Heart left ventricle (tissue), 16 donors: ENCODE measurements around the gene TACC2. TPM values are rescaled to one million over a fixed set of nuclear protein-coding genes. Genes with fewer than 3 reads are reported as not detected.

ENCODE experiments used
- ATAC-seq, 4 donors: fragments of 200-7000 bp; cut with Tn5 transposase; one replicate each; pipeline ENCODE4 v1.9.1; 2020 to 2022; ENCODE audit warnings: moderate library complexity in 4 of 4, mild to moderate bottlenecking in 3 of 4, moderate number of reproducible peaks in 1 of 4
- DNase-seq, 5 donors: peaks; one replicate each; pipeline ENCODE4 v3.0.0-alpha.2; 2020
- H3K27ac ChIP-seq, 12 donors: fragments of 200-600 bp; sonication (generic) in 4 of 12; one replicate each; pipeline versions ENCODE4 v1.5.0 to v1.8.0; 2016 to 2022; ENCODE audit warnings: mild to moderate bottlenecking in 2 of 12
- H3K27me3 ChIP-seq, 9 donors: fragments of 200-600 bp; sonication (generic) in 2 of 9; one replicate each; pipeline versions ENCODE4 v1.5.1 to v1.8.0; 2016 to 2022; ENCODE audit warnings: mild to moderate bottlenecking in 3 of 9
- H3K36me3 ChIP-seq, 9 donors: fragments of 200-600 bp; sonication (generic) in 2 of 9; one replicate each; pipeline versions ENCODE4 v1.5.0 to v1.8.0; 2018 to 2022; ENCODE audit warnings: mild to moderate bottlenecking in 2 of 9
- H3K4me1 ChIP-seq, 12 donors: fragments of 200-600 bp; sonication (generic) in 4 of 12; one replicate each; pipeline versions ENCODE4 v1.5.0 to v1.8.0; 2016 to 2022; ENCODE audit warnings: mild to moderate bottlenecking in 3 of 12
- H3K4me3 ChIP-seq, 12 donors: fragments of 200-600 bp; sonication (generic) in 4 of 12; one replicate each; pipeline versions ENCODE4 v1.5.0 to v1.8.0; 2017 to 2022; ENCODE audit warnings: mild to moderate bottlenecking in 9 of 12, moderate library complexity in 4 of 12
- H3K9me3 ChIP-seq, 12 donors: fragments of 200-600 bp; sonication (generic) in 4 of 12; one replicate each; pipeline versions ENCODE4 v1.5.0 to v1.8.0; 2016 to 2022; ENCODE audit warnings: mild to moderate bottlenecking in 1 of 12
- POLR2A ChIP-seq, 2 donors: fragments of 450-650 bp; IDR thresholded peaks; one replicate each; pipeline ENCODE4 v1.6.1; 2017; ENCODE audit warnings: antibody characterized with exemption in 2 of 2, mild to moderate bottlenecking in 2 of 2, moderate library complexity in 2 of 2
- WGBS, 4 donors: extraction: QIAGEN DNeasy Blood & Tissue Kit in 2 of 4; methylation state at CpG; one replicate each; pipeline versions ENCODE4 v1.1.5 to v1.1.7; 2013 to 2018; 5-methylcytosine and 5-hydroxymethylcytosine counted together
- intact Hi-C, 10 donors: fragments of 100-400 bp; cut with DNase I; formaldehyde crosslinking; loops; one replicate each; pipeline versions ENCODE4 v1.11.1 to v1.14.2; 2022
- polyA plus RNA-seq, 2 donors: library from polyadenylated mRNA; stranded (reverse); fragments of 200-250 nt; gene quantifications; one replicate each; pipeline ENCODE4 v1.2.3, GENCODE V29; 2013
- total RNA-seq, 9 donors: library from RNA; depleted of rRNA in 2 of 9; stranded (reverse); fragments of >200 nt in 2 of 9; fragmentation: NEBNext Ultra II Directional in 3 of 9; extraction: Animal tissue kit (Norgen Biotek cat#: 25700) in 3 of 9; gene quantifications; one replicate each; pipeline versions ENCODE4 v1.1.0 to v1.2.4, GENCODE V29; 2016 to 2023
- TF ChIP-seq, protein P1 (sequence below), 12 donors: fragments of 200-600 bp; sonication (generic) in 4 of 12; IDR thresholded peaks; one replicate each; pipeline versions ENCODE4 v1.5.0 to v1.8.0; 2018 to 2022; ENCODE audit warnings: antibody characterized with exemption in 12 of 12, mild to moderate bottlenecking in 5 of 12
- donor health status: ischemic (EF 13 %, LVEDD 7.1; RV severe dilation, severe dysfunction).
- donor health status: healthy with polysubstance abuse.
- donor health status: DM: no; HTN: yes; CAD: no.
- donor health status: DM: no; HTN: no; CAD: no.
- donor health status: ischemic (EF 25% LVEDD 6.9; RV normal size, moderate dysfunction).
- donor health status: ischemic (EF 25% LVEDD 5.7; RV mildly dilated, moderate dysfunction).
- donor health status: healthy.
- donor health status: DM: yes; HTN: yes; CAD: no.
- donor health status: ischemic (EF 35%, LVEDD 5.7; RV mildly dilated, moderate dysfunction).
- donor health status: nonischemic (EF 11% LVEDD 7.7; RV severe dilation, severe dysfunction).
- donor health status: DM: yes; HTN: yes; CAD: no.
- donor health status: PGD.
- donor health status: ischemic (EF 29% LVEDD 5.4; RV normal size, mild dysfunction).
- donor health status: nonischemic (EF 23%, LVEDD 6.1; RV moderate dilation, normal function).

TACC2 gene
- total and polyA plus RNA-seq, 11 donors = 96.7 to 456 (median 294) TPM

DNA sequence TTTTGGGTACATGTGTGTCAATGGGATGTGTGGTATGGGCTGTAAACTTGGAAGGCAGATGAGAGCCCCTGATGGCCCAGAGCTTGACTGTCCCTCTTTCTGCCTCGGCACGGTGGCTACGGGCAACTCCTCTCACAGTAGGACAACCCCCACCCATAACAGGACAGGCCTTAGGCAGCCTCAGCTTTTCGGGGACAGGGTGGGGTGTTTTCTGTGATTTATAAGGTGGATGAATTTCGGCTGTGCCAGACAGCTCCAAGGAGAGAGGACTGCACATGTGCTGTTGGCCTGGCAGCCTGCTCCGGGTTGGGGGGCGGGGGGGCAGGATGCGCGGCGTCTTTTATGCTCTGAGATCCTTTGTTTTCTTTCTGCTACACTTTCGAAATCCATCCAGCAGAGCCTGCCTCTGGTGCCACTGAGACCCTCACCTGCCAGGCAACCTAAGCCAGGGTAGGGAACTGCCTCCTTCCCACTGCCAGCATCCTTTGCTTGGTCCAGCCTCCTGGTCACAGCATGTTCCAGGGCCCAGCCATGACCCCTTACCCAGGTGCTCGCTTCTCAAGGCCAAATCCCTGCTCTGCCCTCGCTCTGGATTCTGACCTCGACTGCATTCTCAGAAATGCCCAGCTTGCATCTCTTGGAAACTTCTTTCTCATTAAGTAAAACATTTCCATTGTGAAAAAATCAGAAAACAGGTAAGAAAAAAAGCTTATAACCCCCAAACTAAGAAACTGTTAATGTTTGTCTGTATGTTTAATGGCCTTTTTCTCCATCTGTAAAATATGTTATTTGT lies 266.7 kb downstream of the TACC2 start:
- ATAC-seq (no peak), DNase-seq (no peak)
- no peak for TF ChIP-seq POLR2A (IDR thresholded peaks at IDR 0.05)
- TF ChIP-seq, protein P1, sequence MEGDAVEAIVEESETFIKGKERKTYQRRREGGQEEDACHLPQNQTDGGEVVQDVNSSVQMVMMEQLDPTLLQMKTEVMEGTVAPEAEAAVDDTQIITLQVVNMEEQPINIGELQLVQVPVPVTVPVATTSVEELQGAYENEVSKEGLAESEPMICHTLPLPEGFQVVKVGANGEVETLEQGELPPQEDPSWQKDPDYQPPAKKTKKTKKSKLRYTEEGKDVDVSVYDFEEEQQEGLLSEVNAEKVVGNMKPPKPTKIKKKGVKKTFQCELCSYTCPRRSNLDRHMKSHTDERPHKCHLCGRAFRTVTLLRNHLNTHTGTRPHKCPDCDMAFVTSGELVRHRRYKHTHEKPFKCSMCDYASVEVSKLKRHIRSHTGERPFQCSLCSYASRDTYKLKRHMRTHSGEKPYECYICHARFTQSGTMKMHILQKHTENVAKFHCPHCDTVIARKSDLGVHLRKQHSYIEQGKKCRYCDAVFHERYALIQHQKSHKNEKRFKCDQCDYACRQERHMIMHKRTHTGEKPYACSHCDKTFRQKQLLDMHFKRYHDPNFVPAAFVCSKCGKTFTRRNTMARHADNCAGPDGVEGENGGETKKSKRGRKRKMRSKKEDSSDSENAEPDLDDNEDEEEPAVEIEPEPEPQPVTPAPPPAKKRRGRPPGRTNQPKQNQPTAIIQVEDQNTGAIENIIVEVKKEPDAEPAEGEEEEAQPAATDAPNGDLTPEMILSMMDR (IDR thresholded peaks at IDR 0.05) = no peak
- peaks cover 0 to 8% (median 0%) of the 10 kb centered on the region in 12 donors for H3K4me1 ChIP-seq
- H3K36me3 ChIP-seq = peaks cover 0 to 76% (median 30%) of the 10 kb centered on the region in 9 donors
- WGBS, 4 donors = 82 to 91% (median 90%) methylated on average over 14 of the region's 14 CpGs
- no peaks in the 10 kb centered on the region for H3K9me3 ChIP-seq
- no peaks in the 10 kb centered on the region for H3K27me3 ChIP-seq
- intact Hi-C loops = loop anchor here in 1 of 10 donors (10.0 kb wide), 1 partner anchor 201 kb away; no protein-coding TSS in a partner anchor
- H3K27ac ChIP-seq = no peak overlapping the region
- H3K4me3 ChIP-seq = no peak overlapping the region

DNA sequence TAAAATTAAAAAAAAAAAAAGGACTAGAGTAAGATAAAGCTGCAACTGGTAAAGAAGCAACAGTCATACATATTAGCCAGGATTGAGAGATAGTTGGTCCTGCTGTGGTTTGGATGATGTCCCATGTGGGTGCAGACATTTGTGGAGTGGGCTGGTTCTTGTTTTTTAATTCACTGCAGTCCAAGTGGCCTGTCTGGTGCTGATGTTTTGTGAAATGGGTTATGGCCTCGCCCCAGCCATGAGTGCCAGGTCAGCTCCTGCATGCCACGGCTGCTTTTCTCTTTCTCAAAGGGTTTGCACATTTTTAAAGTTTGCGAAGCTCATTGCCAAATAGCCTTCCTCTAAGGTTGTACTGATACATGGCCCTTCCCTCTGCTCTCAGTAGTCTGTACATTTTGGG lies 268.1 kb downstream of the TACC2 start:
- ATAC-seq = no peak
- Histone ChIP-seq H3K4me1 (peaks cover 0 to 8% (median 0%) of the 10 kb centered on the region in 12 donors), H3K27me3 (no peaks in the 10 kb centered on the region), H3K4me3 (no peak overlapping the region), H3K9me3 (peaks cover 0 to 10% (median 3%) of the 10 kb centered on the region in 12 donors), H3K36me3 (peaks cover 0 to 64% (median 22%) of the 10 kb centered on the region in 9 donors), H3K27ac (no peak overlapping the region)
- WGBS, 4 donors = 76 to 85% (median 79%) methylated on average over 3 of the region's 3 CpGs
- intact Hi-C loops = loop anchor here in 1 of 10 donors (10.0 kb wide), 1 partner anchor 202 kb away; no protein-coding TSS in a partner anchor
- TF ChIP-seq POLR2A (IDR thresholded peaks at IDR 0.05) = no peak
- TF ChIP-seq, protein P1 (IDR thresholded peaks at IDR 0.05) = no peak
- no peak for DNase-seq

DNA sequence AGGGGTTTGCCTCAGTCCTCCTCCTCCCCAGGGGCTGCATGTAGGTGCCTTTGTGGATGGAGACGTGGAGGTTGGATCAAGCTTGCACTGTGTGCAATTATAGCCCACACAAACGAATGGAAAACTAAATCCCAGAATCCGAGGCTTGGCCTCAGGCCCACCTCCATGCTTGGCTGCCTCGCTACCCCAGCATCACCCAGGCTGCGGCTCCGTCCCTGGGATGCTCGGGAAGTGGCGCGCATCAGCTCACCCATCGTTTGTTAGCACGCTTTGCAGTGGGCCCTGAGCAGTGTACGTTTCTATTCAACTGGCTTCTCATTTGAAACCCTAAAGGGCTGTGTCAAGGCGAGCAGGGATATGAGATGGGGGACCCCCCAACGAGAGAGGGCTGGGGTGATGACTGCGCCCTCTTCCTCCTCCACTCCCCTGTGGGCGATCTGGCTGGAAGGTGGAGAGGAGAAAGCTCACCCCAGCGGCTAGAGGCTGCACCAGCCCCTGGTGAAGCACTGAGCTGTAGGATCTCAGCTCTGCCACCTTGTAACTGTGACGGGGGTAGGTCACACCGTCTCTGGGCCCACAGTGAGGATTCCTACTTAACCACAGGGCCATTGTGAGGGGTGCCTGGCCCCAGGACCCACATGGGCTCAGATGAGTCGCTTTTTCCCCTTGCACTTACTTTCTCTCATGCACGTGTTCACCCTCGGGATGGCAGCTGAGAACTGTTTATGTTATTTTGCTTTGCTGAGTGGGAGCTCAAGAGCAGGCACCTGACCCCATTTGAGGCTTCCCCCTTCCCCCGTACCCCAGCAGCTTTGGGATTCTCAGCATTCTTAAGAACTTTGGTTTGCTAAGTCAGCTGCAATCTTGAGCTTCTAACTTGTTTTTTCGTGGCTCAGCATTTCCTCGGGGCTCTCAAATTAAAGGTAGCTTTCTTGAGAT lies 269.4 kb downstream of the TACC2 start:
- TF ChIP-seq POLR2A (IDR thresholded peaks at IDR 0.05) = no peak
- Histone ChIP-seq H3K4me3 (no peak overlapping the region), H3K9me3 (peaks cover 0 to 24% (median 12%) of the 10 kb centered on the region in 12 donors), H3K27me3 (no peaks in the 10 kb centered on the region), H3K27ac (no peak overlapping the region), H3K36me3 (peaks cover 0 to 63% (median 16%) of the 10 kb centered on the region in 9 donors), H3K4me1 (peaks cover 0 to 8% (median 0%) of the 10 kb centered on the region in 12 donors)
- no peak for DNase-seq
- ATAC-seq = peak in 3 of 4 donors; percentile 30 to 55 (median 43)
- WGBS, 4 donors = 66 to 72% (median 70%) methylated on average over 22 to 25 of the region's 25 CpGs
- intact Hi-C loops = loop anchor here in 1 of 10 donors (10.0 kb wide), 1 partner anchor 204 kb away; no protein-coding TSS in a partner anchor

DNA sequence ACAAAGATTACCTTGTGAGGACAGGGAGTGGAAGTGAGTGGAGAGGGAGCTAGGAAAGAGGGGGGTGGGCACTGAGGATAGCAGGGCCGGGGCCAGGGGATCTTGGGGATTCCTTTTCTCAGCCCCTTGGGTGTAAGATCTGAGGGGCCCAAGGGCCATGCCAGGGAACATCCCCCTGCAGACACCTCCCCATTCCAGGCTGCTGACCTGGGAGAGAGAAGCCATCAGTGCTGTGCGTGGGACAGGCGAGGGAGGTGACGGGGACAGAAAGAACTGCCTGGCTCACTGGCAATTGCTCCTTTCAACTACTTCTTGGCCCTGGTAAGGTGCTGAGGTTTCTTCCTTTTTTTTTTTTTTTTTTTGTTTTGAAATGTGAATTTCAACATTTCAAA lies 270.1 kb downstream of the TACC2 start:
- DNase-seq (no peak), ATAC-seq (peak in 3 of 4 donors; percentile 20 to 48 (median 25))
- intact Hi-C loops = loop anchor here in 1 of 10 donors (10.0 kb wide), 1 partner anchor 204 kb away; no protein-coding TSS in a partner anchor
- Histone ChIP-seq H3K4me1 (peaks cover 0 to 9% (median 0%) of the 10 kb centered on the region in 12 donors), H3K27me3 (no peaks in the 10 kb centered on the region), H3K36me3 (peaks cover 0 to 63% (median 12%) of the 10 kb centered on the region in 9 donors), H3K9me3 (peaks cover 0 to 28% (median 12%) of the 10 kb centered on the region in 12 donors), H3K27ac (no peak overlapping the region), H3K4me3 (no peak overlapping the region)
- 77 to 90% (median 82%) methylated on average over 4 of the region's 4 CpGs for WGBS, 4 donors
- TF ChIP-seq POLR2A (IDR thresholded peaks at IDR 0.05) = no peak
- TF ChIP-seq, protein P1 (IDR thresholded peaks at IDR 0.05) = no peak
